GM10266 (cell line): ENCODE measurements around the gene INPP5B.
A peak's percentile ranks its signal among the peaks of the same experiment; 100 is the strongest.
"Not testable (repeated sequence)": the region's sequence is repeated elsewhere in the genome, so short reads cannot be mapped to it uniquely, and the experiment has no call there.

Experiments
- DNase-seq: peaks from one replicate; pipeline ENCODE4 v3.0.0; 2012; ENCODE audit errors: extremely low spot score
- CTCF ChIP-seq: IDR thresholded peaks from 2 replicates; pipeline ENCODE4 v1.5.1; 2012; ENCODE audit warnings: mild to moderate bottlenecking, low read depth; ENCODE audit not compliant: control insufficient read depth, insufficient read depth; ENCODE audit errors: missing control alignments

INPP5B gene

GRCh38 chr1:37975083-37975482, 28.2 kb upstream of the INPP5B start:
- TF ChIP-seq CTCF: peak; percentile 40

DNA sequence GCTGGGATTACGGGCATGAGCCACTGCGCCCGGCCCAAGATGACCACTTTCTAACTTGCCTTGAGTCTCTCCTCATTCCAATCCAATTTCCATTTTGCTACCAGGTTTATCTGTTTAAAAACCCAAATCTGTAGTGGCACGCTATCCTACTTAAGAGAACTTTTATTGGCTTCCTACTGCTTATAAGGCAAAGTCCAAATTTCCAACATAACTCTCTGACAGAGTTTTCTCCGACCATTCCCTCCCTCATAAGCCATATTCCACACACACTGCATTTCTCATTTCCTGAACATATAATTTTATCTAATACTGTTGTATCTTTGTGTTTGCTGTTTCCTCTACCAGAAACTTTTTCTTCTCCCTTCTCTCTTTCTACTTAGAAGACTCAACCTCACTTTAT, 27.7 kb upstream of the INPP5B start:
- DNase-seq: no peak
- no peak for TF ChIP-seq CTCF

More at GRCh38 chr1:37975083-37975482, 28.2 kb upstream of the INPP5B start:
- not testable (repeated sequence) for DNase-seq

DNA sequence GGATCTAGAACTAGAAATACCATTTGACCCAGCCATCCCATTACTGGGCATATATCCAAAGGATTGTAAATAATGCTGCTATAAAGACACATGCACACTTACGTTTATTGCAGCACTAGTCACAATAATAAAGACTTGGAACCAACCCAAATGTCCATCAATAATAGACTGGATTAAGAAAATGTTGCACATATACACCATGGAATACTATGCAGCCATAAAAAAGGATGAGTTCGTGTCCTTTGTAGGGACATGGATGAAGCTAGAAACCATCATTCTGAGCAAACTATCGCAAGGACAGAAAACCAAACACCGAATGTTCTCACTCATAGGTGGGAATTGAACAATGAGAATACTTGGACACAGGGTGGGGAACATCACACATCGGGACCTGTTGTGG, 26.8 kb upstream of the INPP5B start:
- not testable (repeated sequence) for DNase-seq

DNA sequence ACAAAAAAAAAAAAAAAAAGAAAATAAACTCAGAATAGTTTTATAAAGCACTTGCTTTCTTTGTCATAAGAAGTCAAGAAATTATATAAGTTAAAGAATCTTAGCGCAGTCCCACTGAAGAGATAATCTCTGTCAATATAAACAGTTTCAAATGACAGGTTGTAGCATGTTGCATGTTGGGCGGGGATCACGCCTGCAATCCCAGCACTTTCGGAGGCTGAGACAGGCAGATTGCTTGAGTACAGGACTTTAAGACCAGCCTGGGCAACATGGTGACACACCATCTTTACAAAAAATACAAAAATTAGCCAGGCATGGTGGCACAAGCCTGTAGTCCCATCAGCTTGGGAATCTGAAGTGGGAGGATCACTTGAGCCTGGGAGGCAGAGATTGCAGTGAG, 18.4 kb upstream of the INPP5B start:
- DNase-seq: no peak
- TF ChIP-seq CTCF: no peak

DNA sequence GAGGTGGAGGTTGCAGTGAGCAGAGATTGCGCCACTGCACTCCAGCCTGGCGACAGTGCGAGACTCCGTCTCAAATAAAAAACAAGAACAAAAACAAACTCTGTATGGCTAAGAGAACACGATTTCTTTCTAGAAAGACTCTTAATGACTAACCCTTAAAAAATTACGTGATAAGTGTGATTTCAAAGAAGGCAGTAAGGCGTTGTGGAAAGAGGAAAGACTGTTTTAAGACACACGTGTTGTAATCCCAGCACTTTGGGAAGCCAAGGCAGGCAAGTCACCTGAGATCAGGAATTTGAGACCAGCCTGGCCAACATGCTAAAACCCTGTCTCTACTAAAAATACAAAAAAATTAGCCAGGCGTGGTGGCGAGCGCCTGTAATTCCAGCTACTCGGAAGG, 17.3 kb upstream of the INPP5B start:
- not testable (repeated sequence) for DNase-seq

DNA sequence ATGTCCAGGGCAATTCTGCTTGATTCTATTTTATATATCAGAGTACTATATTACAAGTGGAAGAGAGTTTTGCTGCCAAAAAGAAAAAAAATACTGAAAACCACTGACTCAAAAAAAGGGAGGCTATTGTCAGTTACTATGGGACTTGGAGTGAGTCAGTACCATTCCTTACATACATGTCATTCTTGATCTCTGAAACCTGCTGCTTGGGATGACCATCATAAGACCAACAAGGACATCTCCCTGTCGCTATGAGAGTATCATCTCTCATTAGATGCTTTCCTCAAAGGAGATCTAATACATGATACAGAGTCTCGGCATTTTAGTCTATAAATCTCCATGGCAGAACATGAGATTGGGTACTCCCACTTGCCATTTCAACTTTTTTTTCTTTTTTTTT, 11.8 kb upstream of the INPP5B start:
- DNase-seq: no peak
- TF ChIP-seq CTCF: no peak

- TF ChIP-seq CTCF: no peak
Measured at GRCh38 chr1:37955685-37956084, 8.8 kb upstream of the INPP5B start.

GRCh38 chr1:37954316-37954971, 7.6 kb upstream of the INPP5B start:
- DNase-seq: no peak
- TF ChIP-seq CTCF: no peak

More at GRCh38 chr1:37955685-37956084, 8.8 kb upstream of the INPP5B start:
- no peak for DNase-seq
